Mucosa of gallbladder (tissue), 1 donor: ENCODE measurements around the gene BICC1. TPM values are rescaled to one million over a fixed set of nuclear protein-coding genes. Genes with fewer than 3 reads are reported as not detected.

Experiments used
- DNase-seq: peaks from one replicate; pipeline ENCODE4 v3.0.0-alpha.2; 2020; ENCODE audit warnings: low spot score
- total RNA-seq: library from RNA; stranded (reverse); gene quantifications from one replicate; pipeline ENCODE4 v1.2.1, GENCODE V29; 2021
- donor health status: DM: no; HTN: no; CAD: no.

BICC1 gene
- total RNA-seq, 1 donor from 2014 or later = 5.1 TPM

- DNase-seq = no peak
Observed at GRCh38 chr10:58746474-58747185, 234.0 kb downstream of the BICC1 start.

- no peak for DNase-seq
Observed at GRCh38 chr10:58747687-58748086, 235.0 kb downstream of the BICC1 start.

- no peak for DNase-seq
Observed at GRCh38 chr10:58752665-58753064, 240.0 kb downstream of the BICC1 start.

- no peak for DNase-seq
Observed at GRCh38 chr10:58753425-58753824, 240.8 kb downstream of the BICC1 start.

GRCh38 chr10:58754469-58755339 is 242.0 kb downstream of the BICC1 start:
- no peak for DNase-seq

GRCh38 chr10:58755340-58755610 is 242.6 kb downstream of the BICC1 start:
- no peak for DNase-seq

- DNase-seq = no peak
Observed at GRCh38 chr10:58755677-58756076, 243.0 kb downstream of the BICC1 start.

GRCh38 chr10:58756130-58756719 is 243.6 kb downstream of the BICC1 start:
- DNase-seq = no peak

- no peak for DNase-seq
Observed at GRCh38 chr10:58757352-58758065, 244.8 kb downstream of the BICC1 start.

GRCh38 chr10:58758321-58758720 is 245.6 kb downstream of the BICC1 start:
- no peak for DNase-seq

- DNase-seq = no peak
Observed at GRCh38 chr10:58764087-58764747, 251.5 kb downstream of the BICC1 start.

GRCh38 chr10:58765910-58766309 is 253.2 kb downstream of the BICC1 start:
- DNase-seq = no peak

- DNase-seq = no peak
Observed at GRCh38 chr10:58767652-58768051, 255.0 kb downstream of the BICC1 start.

GRCh38 chr10:58771863-58772262 is 259.2 kb downstream of the BICC1 start:
- no peak for DNase-seq

GRCh38 chr10:58772758-58773157 is 260.1 kb downstream of the BICC1 start:
- DNase-seq = no peak

- no peak for DNase-seq
Observed at GRCh38 chr10:58773341-58773740, 260.7 kb downstream of the BICC1 start.

GRCh38 chr10:58773944-58774343 is 261.3 kb downstream of the BICC1 start:
- no peak for DNase-seq

GRCh38 chr10:58775960-58776567 is 263.4 kb downstream of the BICC1 start:
- no peak for DNase-seq

GRCh38 chr10:58776568-58777318 is 264.1 kb downstream of the BICC1 start:
- no peak for DNase-seq

- DNase-seq = no peak
Observed at GRCh38 chr10:58778966-58779365, 266.3 kb downstream of the BICC1 start.

- no peak for DNase-seq
Observed at GRCh38 chr10:58779594-58779993, 266.9 kb downstream of the BICC1 start.
